Measurements from ENCODE around the gene PDXDC1.
"Not testable (repeated sequence)": the region's sequence is repeated elsewhere in the genome, so short reads cannot be mapped to it uniquely, and the experiment has no call there.

The PDXDC1 gene

DNA sequence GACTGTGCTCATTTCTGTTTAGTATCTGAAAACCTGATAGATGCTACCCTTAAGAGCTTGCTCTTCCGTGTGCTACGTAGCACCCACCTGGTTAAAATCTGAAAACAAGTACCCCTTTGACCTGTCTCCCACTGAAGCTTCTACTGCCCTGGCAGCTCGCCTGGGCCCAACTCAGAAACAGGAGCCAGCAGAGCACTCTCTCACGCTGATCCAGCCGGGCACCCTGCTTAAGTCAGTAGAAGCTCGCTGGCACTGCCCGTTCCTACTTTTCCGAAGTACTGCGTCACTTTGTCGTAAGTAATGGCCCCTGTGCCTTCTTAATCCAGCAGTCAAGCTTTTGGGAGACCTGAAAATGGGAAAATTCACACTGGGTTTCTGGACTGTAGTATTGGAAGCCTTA, 62.2 kb downstream of the PDXDC1 start:
- H3K36me3 ChIP-seq: peaks cover 63% of the 10 kb centered on the region
- DNase-seq: no peak
- TF ChIP-seq, protein P1, sequence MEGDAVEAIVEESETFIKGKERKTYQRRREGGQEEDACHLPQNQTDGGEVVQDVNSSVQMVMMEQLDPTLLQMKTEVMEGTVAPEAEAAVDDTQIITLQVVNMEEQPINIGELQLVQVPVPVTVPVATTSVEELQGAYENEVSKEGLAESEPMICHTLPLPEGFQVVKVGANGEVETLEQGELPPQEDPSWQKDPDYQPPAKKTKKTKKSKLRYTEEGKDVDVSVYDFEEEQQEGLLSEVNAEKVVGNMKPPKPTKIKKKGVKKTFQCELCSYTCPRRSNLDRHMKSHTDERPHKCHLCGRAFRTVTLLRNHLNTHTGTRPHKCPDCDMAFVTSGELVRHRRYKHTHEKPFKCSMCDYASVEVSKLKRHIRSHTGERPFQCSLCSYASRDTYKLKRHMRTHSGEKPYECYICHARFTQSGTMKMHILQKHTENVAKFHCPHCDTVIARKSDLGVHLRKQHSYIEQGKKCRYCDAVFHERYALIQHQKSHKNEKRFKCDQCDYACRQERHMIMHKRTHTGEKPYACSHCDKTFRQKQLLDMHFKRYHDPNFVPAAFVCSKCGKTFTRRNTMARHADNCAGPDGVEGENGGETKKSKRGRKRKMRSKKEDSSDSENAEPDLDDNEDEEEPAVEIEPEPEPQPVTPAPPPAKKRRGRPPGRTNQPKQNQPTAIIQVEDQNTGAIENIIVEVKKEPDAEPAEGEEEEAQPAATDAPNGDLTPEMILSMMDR (IDR thresholded peaks at IDR 0.05; ENCODE audit: low read depth, low read length): no peak
- H3K4me1 ChIP-seq: peaks cover 8% of the 10 kb centered on the region
- no peak overlapping the region for H3K4me3 ChIP-seq (ENCODE audit: low read depth, low read length)
- no peaks in the 10 kb centered on the region for H3K27me3 ChIP-seq
- H3K9me3 ChIP-seq: no peaks in the 10 kb centered on the region; the same call in 1 of the 2 replicates

DNA sequence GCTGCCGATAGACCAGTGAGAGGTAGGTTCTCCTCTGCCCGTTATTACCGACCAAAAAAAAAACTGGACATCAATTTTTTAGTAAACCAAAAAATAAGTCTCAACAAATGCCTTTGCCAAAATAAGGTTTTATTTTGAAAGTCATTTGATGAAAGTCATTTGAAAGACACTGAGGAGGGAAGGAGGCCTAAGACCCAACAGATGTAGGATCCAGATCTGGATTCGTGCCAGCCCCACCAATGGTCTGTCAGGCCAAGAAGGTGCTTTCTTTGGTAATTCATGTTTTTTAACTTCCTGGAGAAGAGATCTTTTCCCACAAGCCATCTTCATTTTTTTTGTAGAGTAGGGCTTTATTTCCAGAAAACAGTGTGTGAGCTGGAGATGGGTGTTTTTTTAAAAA, 62.9 kb downstream of the PDXDC1 start:
- Histone ChIP-seq H3K4me3 (ENCODE audit: low read depth, low read length) (no peak overlapping the region), H3K9me3 (no peaks in the 10 kb centered on the region; the same call in 1 of the 2 replicates), H3K36me3 (peaks cover 58% of the 10 kb centered on the region), H3K4me1 (peaks cover 5% of the 10 kb centered on the region), H3K27me3 (no peaks in the 10 kb centered on the region)
- no peak for DNase-seq
- TF ChIP-seq, protein P1 (IDR thresholded peaks at IDR 0.05; ENCODE audit: low read depth, low read length): no peak

DNA sequence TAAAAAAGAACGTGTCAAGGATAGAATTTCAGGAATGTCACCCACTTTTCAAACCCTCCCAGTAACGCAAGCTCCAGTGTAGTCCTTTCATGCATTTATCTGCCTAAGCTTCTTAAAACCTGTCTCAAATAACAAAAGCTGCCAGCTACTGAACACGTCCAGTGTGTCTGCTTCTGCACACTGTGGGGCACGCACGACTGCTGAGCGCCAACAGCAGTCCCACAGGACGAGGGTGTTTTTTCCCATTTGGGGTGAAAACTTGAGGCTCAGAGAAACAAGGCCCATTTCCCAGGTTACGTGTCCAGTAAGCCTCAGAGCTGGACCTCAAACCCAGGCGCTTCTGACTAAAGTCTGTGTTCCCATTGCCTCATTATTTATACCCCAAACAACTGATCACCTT, 63.9 kb downstream of the PDXDC1 start:
- TF ChIP-seq, protein P1 (IDR thresholded peaks at IDR 0.05; ENCODE audit: low read depth, low read length): no peak
- no peak for DNase-seq
- Histone ChIP-seq H3K4me1 (no peaks in the 10 kb centered on the region; the same call in 1 of the 2 replicates), H3K4me3 (ENCODE audit: low read depth, low read length) (no peak overlapping the region), H3K36me3 (peaks cover 52% of the 10 kb centered on the region), H3K27me3 (no peaks in the 10 kb centered on the region), H3K9me3 (no peaks in the 10 kb centered on the region; the same call in 1 of the 2 replicates)

DNA sequence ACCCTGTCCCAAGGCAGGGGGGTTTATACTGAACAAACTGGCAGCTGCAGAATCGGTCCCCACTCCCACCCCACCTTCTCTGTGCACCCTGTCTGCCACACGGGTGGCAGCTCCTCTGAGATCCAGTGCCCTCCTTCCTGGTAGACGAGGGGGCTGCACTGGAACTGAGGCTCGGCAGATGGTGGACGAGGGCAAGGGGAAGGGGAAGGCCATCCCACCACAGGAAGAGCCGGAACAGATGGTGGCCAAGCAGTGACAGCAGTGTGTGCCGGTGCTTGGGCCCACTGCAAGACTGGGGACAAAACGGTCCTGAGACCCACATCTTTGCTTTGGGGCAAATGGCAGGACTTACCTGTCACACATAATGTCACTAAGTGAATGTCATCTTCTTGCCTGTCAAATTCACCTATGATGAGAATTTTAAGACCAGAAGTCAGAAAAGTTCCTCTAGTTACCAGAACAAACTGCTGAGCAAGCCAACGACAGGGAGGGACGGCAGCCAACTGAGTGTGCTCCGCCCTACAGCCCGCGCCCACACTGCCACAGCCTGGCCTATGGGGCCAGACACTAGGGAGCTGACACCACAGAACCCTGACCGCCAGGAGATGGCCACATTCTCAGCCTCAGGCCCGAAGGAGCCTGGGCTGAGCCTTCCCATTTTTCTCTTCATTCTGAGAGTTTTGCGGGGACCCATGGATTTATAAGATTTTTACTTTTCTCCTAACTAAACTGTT, 66.6 kb downstream of the PDXDC1 start:
- Histone ChIP-seq H3K36me3 (peaks cover 27% of the 10 kb centered on the region), H3K4me1 (no peaks in the 10 kb centered on the region), H3K9me3 (no peaks in the 10 kb centered on the region; the same call in 1 of the 2 replicates), H3K4me3 (ENCODE audit: low read depth, low read length) (no peak overlapping the region), H3K27me3 (no peaks in the 10 kb centered on the region)
- no peak for DNase-seq
- TF ChIP-seq, protein P1 (IDR thresholded peaks at IDR 0.05; ENCODE audit: low read depth, low read length): no peak

DNA sequence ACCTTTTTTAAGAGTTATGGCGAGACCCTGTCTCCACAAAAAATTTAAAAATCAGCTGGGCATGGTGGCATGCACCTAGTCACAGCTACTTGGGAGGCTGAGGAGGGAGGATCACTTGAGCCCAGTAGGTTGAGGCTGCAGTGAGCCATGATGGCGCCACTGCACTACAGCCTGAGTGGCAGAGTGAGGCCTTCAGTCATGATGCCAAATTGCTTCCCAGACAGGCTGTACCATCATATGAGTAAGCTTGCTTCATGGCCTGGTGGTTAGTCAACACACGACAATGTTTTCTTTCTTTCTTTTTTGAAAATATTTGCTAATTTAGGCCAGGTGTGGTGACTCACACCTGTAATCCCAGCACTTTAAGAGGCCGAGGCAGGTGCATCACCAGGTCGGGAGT, 68.5 kb downstream of the PDXDC1 start:
- Histone ChIP-seq H3K27me3 (no peaks in the 10 kb centered on the region), H3K36me3 (peaks cover 27% of the 10 kb centered on the region), H3K9me3 (no peaks in the 10 kb centered on the region; the same call in 1 of the 2 replicates), H3K4me3 (ENCODE audit: low read depth, low read length) (no peak overlapping the region), H3K4me1 (no peaks in the 10 kb centered on the region)
- TF ChIP-seq, protein P1 (IDR thresholded peaks at IDR 0.05; ENCODE audit: low read depth, low read length): no peak
- no peak for DNase-seq

DNA sequence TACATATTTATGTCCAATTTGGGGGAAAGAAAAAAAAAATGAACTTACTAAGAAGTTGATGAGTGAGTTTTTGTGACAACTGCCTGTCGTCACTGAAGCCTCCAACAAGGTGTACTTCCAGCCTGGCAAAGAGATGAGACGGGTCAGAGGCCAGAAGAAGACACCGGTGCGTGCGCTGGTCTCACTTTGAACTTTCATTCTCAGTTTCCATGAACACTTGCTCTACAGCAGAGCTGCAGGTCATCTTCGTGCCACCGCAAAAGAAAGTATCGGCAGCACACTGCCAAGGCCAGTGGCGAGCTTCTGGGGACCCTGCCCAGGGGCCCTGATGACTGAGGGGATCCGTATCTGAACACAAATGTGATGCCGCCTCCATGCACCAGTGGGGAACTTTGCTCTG, 69.5 kb downstream of the PDXDC1 start:
- Histone ChIP-seq H3K27me3 (no peaks in the 10 kb centered on the region), H3K9me3 (no peaks in the 10 kb centered on the region; the same call in 1 of the 2 replicates), H3K4me3 (ENCODE audit: low read depth, low read length) (no peak overlapping the region), H3K4me1 (no peaks in the 10 kb centered on the region), H3K36me3 (peaks cover 18% of the 10 kb centered on the region)
- DNase-seq: no peak
- TF ChIP-seq, protein P1 (IDR thresholded peaks at IDR 0.05; ENCODE audit: low read depth, low read length): no peak

DNA sequence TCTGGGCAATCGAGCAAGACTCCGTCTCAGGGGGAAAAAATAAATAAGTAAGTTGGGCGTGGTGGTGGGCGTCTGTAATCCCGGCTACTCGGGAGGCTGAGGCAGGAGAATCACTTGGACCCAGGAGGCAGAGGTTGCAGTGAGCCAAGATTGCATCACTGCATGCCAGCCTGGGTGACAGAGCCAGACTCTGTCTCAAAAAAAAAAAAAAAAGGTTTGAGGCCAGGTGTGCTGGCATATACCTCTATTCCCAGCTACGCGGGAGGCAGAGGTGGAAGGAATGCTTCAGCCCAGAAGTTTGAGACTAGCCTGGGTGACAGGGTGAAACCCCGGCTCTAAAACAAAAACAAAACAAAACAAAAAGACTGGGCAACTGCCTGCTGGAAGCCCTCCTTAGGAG, 70.4 kb downstream of the PDXDC1 start:
- peaks cover 10% of the 10 kb centered on the region for H3K36me3 ChIP-seq
- H3K27me3 ChIP-seq; DNase-seq; H3K4me3 ChIP-seq (ENCODE audit: low read depth, low read length); H3K9me3 ChIP-seq; H3K4me1 ChIP-seq: not testable (repeated sequence)
